K562 (cell line): Measurements from ENCODE around the gene CCNY. TPM values are rescaled to one million over a fixed set of nuclear protein-coding genes. Genes with fewer than 3 reads are reported as not detected.

Experiments used
- ATF4 ChIP-seq: fragments of 450-650 bp; formaldehyde crosslinking; IDR thresholded peaks from 2 replicates; pipeline ENCODE4 v1.4.0; 2022; ENCODE audit warnings: mild to moderate bottlenecking, moderate library complexity
- BDP1 ChIP-seq: IDR thresholded peaks from 3 replicates; pipeline ENCODE4 v1.6.1; 2011; ENCODE audit not compliant: insufficient read length, insufficient read depth
- BRD4 ChIP-seq: fragments of 200-600 bp; sonication (generic); IDR thresholded peaks from 2 replicates; pipeline ENCODE4 v1.6.1; 2017; ENCODE audit warnings: inconsistent platforms
- BRF1 ChIP-seq: IDR thresholded peaks from 3 replicates; pipeline ENCODE4 v1.6.1; 2011; ENCODE audit warnings: borderline replicate concordance, mild to moderate bottlenecking; ENCODE audit not compliant: insufficient read length; ENCODE audit errors: extremely low read depth
- CBX3 ChIP-seq, 2 experiments: IDR thresholded peaks; 1 replicate in 1 of 2; 2 replicates in 1 of 2; pipeline ENCODE4 v1.6.1; 2012; ENCODE audit warnings: inconsistent platforms in 2 of 2, low read length in 2 of 2, borderline replicate concordance in 1 of 2, control low read depth in 1 of 2
- COPS2 ChIP-seq: fragments of 450-650 bp; conservative IDR thresholded peaks from 2 replicates; pipeline ENCODE4 v1.6.1; 2016; ENCODE audit warnings: mild to moderate bottlenecking, moderate library complexity
- DMBX1 ChIP-seq: fragments of 250-450 bp; sonication (Bioruptor Pico); IDR thresholded peaks from 2 replicates; pipeline ENCODE4 v1.8.0; 2022; ENCODE audit warnings: inconsistent platforms, mild to moderate bottlenecking, moderate library complexity, borderline replicate concordance
- EHMT2 ChIP-seq: fragments of 450-650 bp; IDR thresholded peaks from 2 replicates; pipeline ENCODE4 v1.6.1; 2018; ENCODE audit warnings: antibody characterized with exemption
- EP400 ChIP-seq: fragments of 450-650 bp; IDR thresholded peaks from 2 replicates; pipeline ENCODE4 v1.6.1; 2017; ENCODE audit warnings: antibody characterized with exemption, mild to moderate bottlenecking, moderate library complexity
- ERF ChIP-seq: fragments of 450-650 bp; formaldehyde crosslinking; IDR thresholded peaks from 2 replicates; pipeline ENCODE4 v1.4.0; 2020; ENCODE audit warnings: mild to moderate bottlenecking, mixed read lengths
- HDAC1 ChIP-seq, 2 experiments: fragments of 450-650 bp; IDR thresholded peaks; 2 replicates each; pipeline ENCODE4 v1.6.1; 2016 to 2017; ENCODE audit warnings: inconsistent platforms in 1 of 2, mild to moderate bottlenecking in 1 of 2, moderate library complexity in 1 of 2
- ID3 ChIP-seq, 2 experiments: fragments of 250-450 bp in 1 of 2; fragments of 450-650 bp in 1 of 2; sonication (Bioruptor Pico) in 1 of 2; IDR thresholded peaks; 2 replicates each; pipeline versions ENCODE4 v1.6.1 to v1.8.0; 2016 to 2021; ENCODE audit warnings: mild to moderate bottlenecking in 2 of 2, moderate library complexity in 2 of 2, missing compliant biosample characterization in 1 of 2, missing genetic modification characterization in 1 of 2
- KDM1A ChIP-seq, 2 experiments: fragments of 450-650 bp; IDR thresholded peaks; 2 replicates each; pipeline ENCODE4 v1.6.1; 2016; ENCODE audit warnings: mild to moderate bottlenecking in 2 of 2
- NR1H2 ChIP-seq: sonication (generic); formaldehyde crosslinking; IDR thresholded peaks from 2 replicates; pipeline ENCODE4 v1.4.0; 2020; ENCODE audit warnings: mild to moderate bottlenecking, missing genetic modification reagents
- POLR2AphosphoS2 ChIP-seq: IDR thresholded peaks from 2 replicates; pipeline ENCODE4 v1.6.1; 2012; ENCODE audit warnings: low read length, improper control_type of control experiment
- PTRF ChIP-seq: fragments of 450-650 bp; IDR thresholded peaks from 2 replicates; pipeline ENCODE4 v1.6.1; 2016; ENCODE audit warnings: mild to moderate bottlenecking, missing genetic modification characterization, missing compliant biosample characterization
- RNF2 ChIP-seq: sonication (generic); IDR thresholded peaks from 2 replicates; pipeline ENCODE4 v1.6.1; 2016
- RREB1 ChIP-seq: fragments of 250-450 bp; sonication (Bioruptor Pico); IDR thresholded peaks from 2 replicates; pipeline ENCODE4 v1.4.0; 2020
- SETDB1 ChIP-seq: IDR thresholded peaks from one replicate; pipeline ENCODE4 v1.6.1; 2012; ENCODE audit warnings: low read length, control low read depth, inconsistent platforms
- SRF ChIP-seq, 2 experiments: fragments of 250-450, 450-650 bp in 1 of 2; sonication (Bioruptor Pico) in 1 of 2; sonication (generic) in 1 of 2; formaldehyde crosslinking; IDR thresholded peaks; 2 replicates each; pipeline versions ENCODE4 v1.5.0 to v1.5.1; 2020 to 2022; ENCODE audit warnings: mild to moderate bottlenecking in 1 of 2, missing genetic modification reagents in 1 of 2
- ZNF408 ChIP-seq: fragments of 250-450 bp; sonication (Bioruptor Pico); IDR thresholded peaks from 2 replicates; pipeline ENCODE4 v1.4.0; 2020; ENCODE audit warnings: low read depth, mild to moderate bottlenecking, moderate library complexity
- ZNF589 ChIP-seq: fragments of 200-800 bp; sonication (Bioruptor generic); IDR thresholded peaks from 2 replicates; pipeline ENCODE4 v1.6.1; 2016; ENCODE audit warnings: low read depth, missing genetic modification characterization, missing compliant biosample characterization
- polyA plus RNA-seq, 8 experiments: library from polyadenylated mRNA; depleted of rRNA in 4 of 8; stranded (reverse) in 5 of 8; unstranded in 3 of 8; fragments of >200 nt; fragmentation: Nextera tagmentation in 2 of 8; fragmentation: Illumina TruSeq in 1 of 8; extraction: Ambion mirVana in 2 of 8; extraction: Trizol in 1 of 8; gene quantifications; 2 replicates each; pipeline versions ENCODE4 v1.2.1 to v1.2.3, GENCODE V29; 2011 to 2014; ENCODE audit warnings: inconsistent platforms in 1 of 8, missing spikeins in 1 of 8
- total RNA-seq, 7 experiments: library from RNA; depleted of rRNA in 6 of 7; stranded (reverse); fragments of >200 nt in 6 of 7; fragmentation: Illumina TruSeq in 2 of 7; extraction: Trizol in 2 of 7; gene quantifications; 2 replicates each; pipeline versions ENCODE4 v1.2.1 to v1.2.3, GENCODE V29; 2011 to 2021; ENCODE audit warnings: low replicate concordance in 1 of 7

CCNY gene
- total and polyA plus RNA-seq, 9 of the 15 experiments (the other 6 are each of a cell fraction or from before 2014, with no cell fraction given) = 8.4 to 109 (median 38.6) TPM

- TF ChIP-seq RREB1 (no peak), EP400 (peak; percentile 45; the same call in 1 of the 2 replicates), EHMT2 (no peak; the same call in 1 of the 2 replicates), PTRF (tag) (no peak), BDP1 (no peak), ZNF408 (CRISPR knock-in tag) (no peak), SRF (CRISPR knock-in tag; IDR thresholded peaks at IDR 0.05) (peak in 1 of 2 experiments; percentile 85; a peak in 1 of 4 replicates), DMBX1 (CRISPR knock-in tag) (no peak), NR1H2 (no peak), BRF1 (no peak), SETDB1 (no peak), ERF (CRISPR knock-in tag) (no peak), HDAC1 (IDR thresholded peaks at IDR 0.05) (peak in 1 of 2 experiments; percentile 75; a peak in 2 of 4 replicates), ZNF589 (CRISPR knock-in tag) (no peak), ATF4 (no peak), POLR2AphosphoS2 (no peak), KDM1A (IDR thresholded peaks at IDR 0.05) (peak in 1 of 2 experiments; percentile 59; a peak in 2 of 4 replicates), ID3 (CRISPR knock-in tag; IDR thresholded peaks at IDR 0.05) (no peak), ID3 (tag; IDR thresholded peaks at IDR 0.05) (peak; percentile 49; the same call in 1 of the 2 replicates), RNF2 (peak; percentile 60; the same call in 1 of the 2 replicates), CBX3 (IDR thresholded peaks at IDR 0.05; ENCODE audit: borderline replicate concordance in 1 of 2, low read length in 2 of 2) (no peak; a peak in 1 of 3 replicates), BRD4 (no peak), COPS2 (no peak)
Observed at GRCh38 chr10:35413985-35414861, 77.9 kb downstream of the CCNY start (continued).
